HEK293 (cell line): ENCODE measurements around the gene SAE1.
A peak's percentile ranks its signal among the peaks of the same experiment; 100 is the strongest.

Experiments used
- GLIS1 ChIP-seq: fragments of 450-650 bp; formaldehyde crosslinking; IDR thresholded peaks from 2 replicates; pipeline ENCODE4 v1.5.1; 2016; ENCODE audit warnings: missing biosample characterization, missing genetic modification characterization
- IKZF3 ChIP-seq: fragments of 450-650 bp; IDR thresholded peaks from 2 replicates; pipeline ENCODE4 v1.5.0; 2018; ENCODE audit warnings: missing biosample characterization, mild to moderate bottlenecking, missing genetic modification characterization, moderate library complexity
- KLF16 ChIP-seq: fragments of 450-650 bp; formaldehyde crosslinking; IDR thresholded peaks from 2 replicates; pipeline ENCODE4 v1.5.1; 2017; ENCODE audit warnings: missing biosample characterization, missing genetic modification characterization
- KLF7 ChIP-seq: fragments of 450-650 bp; formaldehyde crosslinking; IDR thresholded peaks from 2 replicates; pipeline ENCODE4 v1.5.1; 2016; ENCODE audit warnings: missing biosample characterization, missing genetic modification characterization, borderline replicate concordance
- KLF8 ChIP-seq: fragments of 450-650 bp; formaldehyde crosslinking; IDR thresholded peaks from 2 replicates; pipeline ENCODE4 v1.5.1; 2016; ENCODE audit warnings: missing biosample characterization, missing genetic modification characterization
- MYNN ChIP-seq: fragments of 450-650 bp; formaldehyde crosslinking; IDR thresholded peaks from 2 replicates; pipeline ENCODE4 v1.5.1; 2016; ENCODE audit warnings: missing biosample characterization, missing genetic modification characterization, borderline replicate concordance
- RBAK ChIP-seq: fragments of 450-650 bp; formaldehyde crosslinking; IDR thresholded peaks from 2 replicates; pipeline ENCODE4 v1.5.1; 2016; ENCODE audit warnings: missing biosample characterization, missing genetic modification characterization
- TRIM28 ChIP-seq: IDR thresholded peaks from 2 replicates; pipeline ENCODE4 v1.6.1; 2011; ENCODE audit warnings: low read length, control low read depth, borderline replicate concordance
- YY1 ChIP-seq: fragments of 450-650 bp; formaldehyde crosslinking; IDR thresholded peaks from 2 replicates; pipeline ENCODE4 v1.5.1; 2018; ENCODE audit warnings: missing biosample characterization, missing genetic modification characterization
- ZBTB20 ChIP-seq: fragments of 450-650 bp; formaldehyde crosslinking; IDR thresholded peaks from 2 replicates; pipeline ENCODE4 v1.5.1; 2016; ENCODE audit warnings: missing biosample characterization, missing genetic modification characterization
- ZEB2 ChIP-seq: fragments of 450-650 bp; formaldehyde crosslinking; IDR thresholded peaks from 2 replicates; pipeline ENCODE4 v1.5.1; 2016; ENCODE audit warnings: missing biosample characterization, missing genetic modification characterization
- ZIC2 ChIP-seq: fragments of 450-650 bp; formaldehyde crosslinking; IDR thresholded peaks from 2 replicates; pipeline ENCODE4 v1.5.1; 2016; ENCODE audit warnings: missing biosample characterization, missing genetic modification characterization
- ZNF157 ChIP-seq: fragments of 450-650 bp; formaldehyde crosslinking; IDR thresholded peaks from 2 replicates; pipeline ENCODE4 v1.5.1; 2016; ENCODE audit warnings: missing biosample characterization, missing genetic modification characterization
- ZNF350 ChIP-seq: fragments of 450-650 bp; formaldehyde crosslinking; IDR thresholded peaks from 2 replicates; pipeline ENCODE4 v1.5.0; 2017; ENCODE audit warnings: missing biosample characterization, mild to moderate bottlenecking, missing genetic modification characterization
- ZNF354C ChIP-seq: fragments of 450-650 bp; formaldehyde crosslinking; IDR thresholded peaks from 2 replicates; pipeline ENCODE4 v1.5.1; 2016; ENCODE audit warnings: missing biosample characterization, missing genetic modification characterization, low read depth, borderline replicate concordance
- ZNF426 ChIP-seq: fragments of 450-650 bp; formaldehyde crosslinking; IDR thresholded peaks from 2 replicates; pipeline ENCODE4 v1.5.1; 2017; ENCODE audit warnings: missing biosample characterization, missing genetic modification characterization, mild to moderate bottlenecking, inconsistent platforms, moderate library complexity
- ZNF549 ChIP-seq: fragments of 450-650 bp; IDR thresholded peaks from 2 replicates; pipeline ENCODE4 v1.5.1; 2018; ENCODE audit warnings: missing biosample characterization, missing genetic modification characterization, mild to moderate bottlenecking, inconsistent platforms, moderate library complexity
- ZNF623 ChIP-seq: fragments of 450-650 bp; formaldehyde crosslinking; IDR thresholded peaks from 2 replicates; pipeline ENCODE4 v1.5.1; 2016; ENCODE audit warnings: missing biosample characterization, missing genetic modification characterization
- ZSCAN23 ChIP-seq: fragments of 450-650 bp; formaldehyde crosslinking; IDR thresholded peaks from 2 replicates; pipeline ENCODE4 v1.5.1; 2016; ENCODE audit warnings: missing biosample characterization, missing genetic modification characterization
- TF ChIP-seq, protein P1 (sequence below): fragments of 450-650 bp; formaldehyde crosslinking; conservative IDR thresholded peaks from 2 replicates; pipeline ENCODE4 v1.5.1; 2016; ENCODE audit warnings: low read depth, missing biosample characterization, missing genetic modification characterization
- TF ChIP-seq, protein P2 (sequence below): fragments of 450-650 bp; formaldehyde crosslinking; IDR thresholded peaks from 2 replicates; pipeline ENCODE4 v1.5.1; 2016; ENCODE audit warnings: missing biosample characterization, missing genetic modification characterization, low read depth
- TF ChIP-seq, protein P3 (sequence below): fragments of 450-650 bp; formaldehyde crosslinking; IDR thresholded peaks from 2 replicates; pipeline ENCODE4 v1.5.1; 2016; ENCODE audit warnings: missing biosample characterization, missing genetic modification characterization
- TF ChIP-seq, protein P4 (sequence below): fragments of 450-650 bp; formaldehyde crosslinking; IDR thresholded peaks from 2 replicates; pipeline ENCODE4 v1.5.1; 2017; ENCODE audit warnings: missing biosample characterization, missing genetic modification characterization
- TF ChIP-seq, protein P5 (sequence below): fragments of 450-650 bp; formaldehyde crosslinking; IDR thresholded peaks from 2 replicates; pipeline ENCODE4 v1.5.1; 2016; ENCODE audit warnings: missing biosample characterization, missing genetic modification characterization

SAE1 gene

DNA sequence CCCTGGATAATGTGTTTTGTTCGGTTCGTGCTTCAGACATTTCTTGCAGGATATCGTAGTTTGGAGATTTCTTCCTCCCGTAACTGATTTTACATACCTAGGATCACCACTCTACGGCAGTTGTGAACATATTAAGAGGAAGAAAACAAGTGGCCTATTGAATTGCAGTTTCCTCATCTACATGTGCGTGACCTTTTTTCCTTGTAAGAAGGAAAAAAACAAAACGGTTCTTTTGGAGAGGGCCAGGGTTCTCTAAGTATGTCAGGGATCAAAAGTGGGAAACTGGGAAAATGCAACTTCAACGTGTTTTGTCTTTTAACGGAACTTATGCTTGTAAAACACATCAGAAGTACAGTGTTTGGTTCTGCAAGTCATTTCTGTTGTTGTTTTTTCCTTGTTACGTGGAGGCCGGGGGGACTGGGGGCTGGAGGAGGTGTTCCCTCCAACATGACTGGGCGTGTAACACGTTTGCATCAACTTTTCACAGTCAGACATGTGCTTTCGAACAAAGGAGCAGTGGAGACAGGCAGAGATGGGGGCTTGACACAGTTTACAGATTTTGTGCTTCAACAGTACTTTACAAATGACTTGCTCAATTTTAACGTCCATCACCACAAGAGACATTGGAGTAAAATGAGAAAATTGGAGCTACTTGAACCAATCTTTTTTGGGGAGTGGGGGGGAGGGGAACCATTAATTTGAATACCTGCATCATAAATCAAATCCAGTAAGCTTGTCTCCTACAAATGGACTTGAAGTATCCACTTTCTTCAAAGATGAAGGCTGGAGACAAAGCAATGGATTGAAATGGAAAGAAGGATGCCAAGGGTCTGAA is 20.9 kb upstream of the SAE1 start (continued):
- TF ChIP-seq, protein P1, sequence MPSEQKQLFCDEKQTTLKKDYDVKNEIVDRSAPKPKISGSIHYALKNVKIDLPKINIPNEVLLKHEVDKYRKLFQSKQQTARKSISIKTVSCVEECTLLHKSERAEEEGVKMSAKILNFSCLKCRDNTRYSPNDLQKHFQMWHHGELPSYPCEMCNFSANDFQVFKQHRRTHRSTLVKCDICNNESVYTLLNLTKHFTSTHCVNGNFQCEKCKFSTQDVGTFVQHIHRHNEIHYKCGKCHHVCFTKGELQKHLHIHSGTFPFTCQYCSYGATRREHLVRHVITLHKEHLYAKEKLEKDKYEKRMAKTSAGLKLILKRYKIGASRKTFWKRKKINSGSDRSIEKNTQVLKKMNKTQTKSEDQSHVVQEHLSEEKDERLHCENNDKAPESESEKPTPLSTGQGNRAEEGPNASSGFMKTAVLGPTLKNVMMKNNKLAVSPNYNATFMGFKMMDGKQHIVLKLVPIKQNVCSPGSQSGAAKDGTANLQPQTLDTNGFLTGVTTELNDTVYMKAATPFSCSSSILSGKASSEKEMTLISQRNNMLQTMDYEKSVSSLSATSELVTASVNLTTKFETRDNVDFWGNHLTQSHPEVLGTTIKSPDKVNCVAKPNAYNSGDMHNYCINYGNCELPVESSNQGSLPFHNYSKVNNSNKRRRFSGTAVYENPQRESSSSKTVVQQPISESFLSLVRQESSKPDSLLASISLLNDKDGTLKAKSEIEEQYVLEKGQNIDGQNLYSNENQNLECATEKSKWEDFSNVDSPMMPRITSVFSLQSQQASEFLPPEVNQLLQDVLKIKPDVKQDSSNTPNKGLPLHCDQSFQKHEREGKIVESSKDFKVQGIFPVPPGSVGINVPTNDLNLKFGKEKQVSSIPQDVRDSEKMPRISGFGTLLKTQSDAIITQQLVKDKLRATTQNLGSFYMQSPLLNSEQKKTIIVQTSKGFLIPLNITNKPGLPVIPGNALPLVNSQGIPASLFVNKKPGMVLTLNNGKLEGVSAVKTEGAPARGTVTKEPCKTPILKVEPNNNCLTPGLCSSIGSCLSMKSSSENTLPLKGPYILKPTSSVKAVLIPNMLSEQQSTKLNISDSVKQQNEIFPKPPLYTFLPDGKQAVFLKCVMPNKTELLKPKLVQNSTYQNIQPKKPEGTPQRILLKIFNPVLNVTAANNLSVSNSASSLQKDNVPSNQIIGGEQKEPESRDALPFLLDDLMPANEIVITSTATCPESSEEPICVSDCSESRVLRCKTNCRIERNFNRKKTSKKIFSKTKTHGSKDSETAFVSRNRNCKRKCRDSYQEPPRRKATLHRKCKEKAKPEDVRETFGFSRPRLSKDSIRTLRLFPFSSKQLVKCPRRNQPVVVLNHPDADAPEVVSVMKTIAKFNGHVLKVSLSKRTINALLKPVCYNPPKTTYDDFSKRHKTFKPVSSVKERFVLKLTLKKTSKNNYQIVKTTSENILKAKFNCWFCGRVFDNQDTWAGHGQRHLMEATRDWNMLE (tag by site-specific recombination), result no peak
- TF ChIP-seq, protein P2, sequence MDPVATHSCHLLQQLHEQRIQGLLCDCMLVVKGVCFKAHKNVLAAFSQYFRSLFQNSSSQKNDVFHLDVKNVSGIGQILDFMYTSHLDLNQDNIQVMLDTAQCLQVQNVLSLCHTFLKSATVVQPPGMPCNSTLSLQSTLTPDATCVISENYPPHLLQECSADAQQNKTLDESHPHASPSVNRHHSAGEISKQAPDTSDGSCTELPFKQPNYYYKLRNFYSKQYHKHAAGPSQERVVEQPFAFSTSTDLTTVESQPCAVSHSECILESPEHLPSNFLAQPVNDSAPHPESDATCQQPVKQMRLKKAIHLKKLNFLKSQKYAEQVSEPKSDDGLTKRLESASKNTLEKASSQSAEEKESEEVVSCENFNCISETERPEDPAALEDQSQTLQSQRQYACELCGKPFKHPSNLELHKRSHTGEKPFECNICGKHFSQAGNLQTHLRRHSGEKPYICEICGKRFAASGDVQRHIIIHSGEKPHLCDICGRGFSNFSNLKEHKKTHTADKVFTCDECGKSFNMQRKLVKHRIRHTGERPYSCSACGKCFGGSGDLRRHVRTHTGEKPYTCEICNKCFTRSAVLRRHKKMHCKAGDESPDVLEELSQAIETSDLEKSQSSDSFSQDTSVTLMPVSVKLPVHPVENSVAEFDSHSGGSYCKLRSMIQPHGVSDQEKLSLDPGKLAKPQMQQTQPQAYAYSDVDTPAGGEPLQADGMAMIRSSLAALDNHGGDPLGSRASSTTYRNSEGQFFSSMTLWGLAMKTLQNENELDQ (tag by site-specific recombination), result no peak
- TF ChIP-seq KLF16 (tag by site-specific recombination) (no peak), KLF8 (peak; percentile 67), ZBTB20 (peak; percentile 69; the same call in 1 of the 2 replicates), ZNF426 (tag by site-specific recombination) (no peak), MYNN (no peak), ZIC2 (tag by site-specific recombination) (no peak), ZNF350 (no peak), ZNF157 (no peak), TRIM28 (no peak), ZNF354C (no peak), KLF7 (tag by site-specific recombination) (0 out of 2 replicates have a peak, but pooled peaks have one; percentile 20), ZSCAN23 (no peak), IKZF3 (peak; percentile 38; the same call in 1 of the 2 replicates), ZNF623 (no peak), YY1 (tag by site-specific recombination) (no peak), RBAK (tag by site-specific recombination) (no peak), ZEB2 (tag by site-specific recombination) (no peak), GLIS1 (tag by site-specific recombination) (no peak), ZNF549 (tag by site-specific recombination) (no peak)
- TF ChIP-seq, protein P3, sequence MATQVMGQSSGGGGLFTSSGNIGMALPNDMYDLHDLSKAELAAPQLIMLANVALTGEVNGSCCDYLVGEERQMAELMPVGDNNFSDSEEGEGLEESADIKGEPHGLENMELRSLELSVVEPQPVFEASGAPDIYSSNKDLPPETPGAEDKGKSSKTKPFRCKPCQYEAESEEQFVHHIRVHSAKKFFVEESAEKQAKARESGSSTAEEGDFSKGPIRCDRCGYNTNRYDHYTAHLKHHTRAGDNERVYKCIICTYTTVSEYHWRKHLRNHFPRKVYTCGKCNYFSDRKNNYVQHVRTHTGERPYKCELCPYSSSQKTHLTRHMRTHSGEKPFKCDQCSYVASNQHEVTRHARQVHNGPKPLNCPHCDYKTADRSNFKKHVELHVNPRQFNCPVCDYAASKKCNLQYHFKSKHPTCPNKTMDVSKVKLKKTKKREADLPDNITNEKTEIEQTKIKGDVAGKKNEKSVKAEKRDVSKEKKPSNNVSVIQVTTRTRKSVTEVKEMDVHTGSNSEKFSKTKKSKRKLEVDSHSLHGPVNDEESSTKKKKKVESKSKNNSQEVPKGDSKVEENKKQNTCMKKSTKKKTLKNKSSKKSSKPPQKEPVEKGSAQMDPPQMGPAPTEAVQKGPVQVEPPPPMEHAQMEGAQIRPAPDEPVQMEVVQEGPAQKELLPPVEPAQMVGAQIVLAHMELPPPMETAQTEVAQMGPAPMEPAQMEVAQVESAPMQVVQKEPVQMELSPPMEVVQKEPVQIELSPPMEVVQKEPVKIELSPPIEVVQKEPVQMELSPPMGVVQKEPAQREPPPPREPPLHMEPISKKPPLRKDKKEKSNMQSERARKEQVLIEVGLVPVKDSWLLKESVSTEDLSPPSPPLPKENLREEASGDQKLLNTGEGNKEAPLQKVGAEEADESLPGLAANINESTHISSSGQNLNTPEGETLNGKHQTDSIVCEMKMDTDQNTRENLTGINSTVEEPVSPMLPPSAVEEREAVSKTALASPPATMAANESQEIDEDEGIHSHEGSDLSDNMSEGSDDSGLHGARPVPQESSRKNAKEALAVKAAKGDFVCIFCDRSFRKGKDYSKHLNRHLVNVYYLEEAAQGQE (tag by site-specific recombination), result no peak
- TF ChIP-seq, protein P4, sequence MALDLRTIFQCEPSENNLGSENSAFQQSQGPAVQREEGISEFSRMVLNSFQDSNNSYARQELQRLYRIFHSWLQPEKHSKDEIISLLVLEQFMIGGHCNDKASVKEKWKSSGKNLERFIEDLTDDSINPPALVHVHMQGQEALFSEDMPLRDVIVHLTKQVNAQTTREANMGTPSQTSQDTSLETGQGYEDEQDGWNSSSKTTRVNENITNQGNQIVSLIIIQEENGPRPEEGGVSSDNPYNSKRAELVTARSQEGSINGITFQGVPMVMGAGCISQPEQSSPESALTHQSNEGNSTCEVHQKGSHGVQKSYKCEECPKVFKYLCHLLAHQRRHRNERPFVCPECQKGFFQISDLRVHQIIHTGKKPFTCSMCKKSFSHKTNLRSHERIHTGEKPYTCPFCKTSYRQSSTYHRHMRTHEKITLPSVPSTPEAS (tag by site-specific recombination), result no peak; the same call in 1 of the 2 replicates
- TF ChIP-seq, protein P5, sequence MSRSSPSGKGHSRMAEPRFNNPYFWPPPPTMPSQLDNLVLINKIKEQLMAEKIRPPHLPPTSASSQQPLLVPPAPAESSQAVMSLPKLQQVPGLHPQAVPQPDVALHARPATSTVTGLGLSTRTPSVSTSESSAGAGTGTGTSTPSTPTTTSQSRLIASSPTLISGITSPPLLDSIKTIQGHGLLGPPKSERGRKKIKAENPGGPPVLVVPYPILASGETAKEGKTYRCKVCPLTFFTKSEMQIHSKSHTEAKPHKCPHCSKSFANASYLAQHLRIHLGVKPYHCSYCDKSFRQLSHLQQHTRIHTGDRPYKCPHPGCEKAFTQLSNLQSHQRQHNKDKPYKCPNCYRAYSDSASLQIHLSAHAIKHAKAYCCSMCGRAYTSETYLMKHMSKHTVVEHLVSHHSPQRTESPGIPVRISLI (tag by site-specific recombination), result peak; percentile 83
